ENCODE data around the gene RXFP1. TPM values are rescaled to one million over a fixed set of nuclear protein-coding genes. Genes with fewer than 3 reads are reported as not detected.

RXFP1 gene
- total RNA-seq, 2 donors from 2014 or later, result 0.24 to 0.37 TPM

- no peaks in the 10 kb centered on the region for H3K27me3 ChIP-seq
- H3K4me3 ChIP-seq, result no peak overlapping the region
- H3K9ac ChIP-seq (ENCODE audit: low read depth in 2 of 2, low read length in 2 of 2), result no peak overlapping the region
- no peak for DNase-seq
- no peak overlapping the region for H3K27ac ChIP-seq
- no peaks in the 10 kb centered on the region for H3K4me1 ChIP-seq
- TF ChIP-seq, protein P1, sequence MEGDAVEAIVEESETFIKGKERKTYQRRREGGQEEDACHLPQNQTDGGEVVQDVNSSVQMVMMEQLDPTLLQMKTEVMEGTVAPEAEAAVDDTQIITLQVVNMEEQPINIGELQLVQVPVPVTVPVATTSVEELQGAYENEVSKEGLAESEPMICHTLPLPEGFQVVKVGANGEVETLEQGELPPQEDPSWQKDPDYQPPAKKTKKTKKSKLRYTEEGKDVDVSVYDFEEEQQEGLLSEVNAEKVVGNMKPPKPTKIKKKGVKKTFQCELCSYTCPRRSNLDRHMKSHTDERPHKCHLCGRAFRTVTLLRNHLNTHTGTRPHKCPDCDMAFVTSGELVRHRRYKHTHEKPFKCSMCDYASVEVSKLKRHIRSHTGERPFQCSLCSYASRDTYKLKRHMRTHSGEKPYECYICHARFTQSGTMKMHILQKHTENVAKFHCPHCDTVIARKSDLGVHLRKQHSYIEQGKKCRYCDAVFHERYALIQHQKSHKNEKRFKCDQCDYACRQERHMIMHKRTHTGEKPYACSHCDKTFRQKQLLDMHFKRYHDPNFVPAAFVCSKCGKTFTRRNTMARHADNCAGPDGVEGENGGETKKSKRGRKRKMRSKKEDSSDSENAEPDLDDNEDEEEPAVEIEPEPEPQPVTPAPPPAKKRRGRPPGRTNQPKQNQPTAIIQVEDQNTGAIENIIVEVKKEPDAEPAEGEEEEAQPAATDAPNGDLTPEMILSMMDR (IDR thresholded peaks at IDR 0.05), result no peak
- intact Hi-C loops (cut with DNase I), result no loop called here
- no peaks in the 10 kb centered on the region for H3K36me3 ChIP-seq
- no peaks in the 10 kb centered on the region for H3K9me3 ChIP-seq
These were observed 5.8 kb downstream of the RXFP1 start for GRCh38 chr4:158527516-158527915.

- no peak for DNase-seq
- Histone ChIP-seq H3K27ac (no peak overlapping the region), H3K36me3 (no peaks in the 10 kb centered on the region), H3K27me3 (no peaks in the 10 kb centered on the region), H3K9me3 (no peaks in the 10 kb centered on the region), H3K4me3 (no peak overlapping the region), H3K9ac (ENCODE audit: low read depth in 2 of 2, low read length in 2 of 2) (no peak overlapping the region), H3K4me1 (no peaks in the 10 kb centered on the region)
- TF ChIP-seq, protein P1 (IDR thresholded peaks at IDR 0.05), result no peak
- intact Hi-C loops (cut with DNase I), result no loop called here
These were observed 7.8 kb downstream of the RXFP1 start for GRCh38 chr4:158529505-158529904.

- H3K27me3 ChIP-seq, result no peaks in the 10 kb centered on the region
- DNase-seq, result no peak
- H3K36me3 ChIP-seq, result no peaks in the 10 kb centered on the region
- no peak overlapping the region for H3K9ac ChIP-seq (ENCODE audit: low read depth in 2 of 2, low read length in 2 of 2)
- intact Hi-C loops (cut with DNase I), result no loop called here
- no peak overlapping the region for H3K4me3 ChIP-seq
- H3K4me1 ChIP-seq, result no peaks in the 10 kb centered on the region
- H3K27ac ChIP-seq, result no peak overlapping the region
- H3K9me3 ChIP-seq, result no peaks in the 10 kb centered on the region
- TF ChIP-seq, protein P1 (IDR thresholded peaks at IDR 0.05), result no peak
These were observed 8.7 kb downstream of the RXFP1 start for GRCh38 chr4:158530381-158530780.

DNA sequence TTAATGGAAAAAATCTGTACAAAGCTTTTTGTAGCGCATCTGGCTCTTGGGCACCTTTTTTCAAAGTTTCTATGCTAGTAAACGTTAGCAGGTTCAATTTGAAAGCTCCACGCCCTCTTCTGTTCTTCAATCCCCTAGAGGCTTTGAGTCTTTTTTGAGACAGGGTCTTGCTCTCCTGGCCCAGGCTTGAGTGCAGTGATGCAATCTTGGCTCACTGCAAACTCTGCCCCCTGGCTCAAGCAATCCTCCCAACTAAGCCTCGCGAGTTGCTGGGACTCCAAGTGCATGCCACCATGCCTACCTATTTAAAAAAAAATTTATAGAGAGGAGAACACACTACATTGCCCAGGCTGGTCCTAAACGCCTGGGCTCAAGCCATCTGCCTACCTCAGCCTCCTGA is 9.2 kb downstream of the RXFP1 start:
- Histone ChIP-seq H3K9ac (ENCODE audit: low read depth in 2 of 2, low read length in 2 of 2) (no peak overlapping the region), H3K4me1 (no peaks in the 10 kb centered on the region), H3K4me3 (no peak overlapping the region), H3K27me3 (no peaks in the 10 kb centered on the region), H3K36me3 (no peaks in the 10 kb centered on the region), H3K9me3 (no peaks in the 10 kb centered on the region), H3K27ac (no peak overlapping the region)
- DNase-seq, result no peak
- intact Hi-C loops (cut with DNase I), result no loop called here
- TF ChIP-seq, protein P1 (IDR thresholded peaks at IDR 0.05), result no peak

- Histone ChIP-seq H3K36me3 (no peaks in the 10 kb centered on the region), H3K9ac (ENCODE audit: low read depth in 2 of 2, low read length in 2 of 2) (no peak overlapping the region), H3K4me3 (no peak overlapping the region), H3K9me3 (no peaks in the 10 kb centered on the region), H3K27me3 (no peaks in the 10 kb centered on the region), H3K27ac (no peak overlapping the region), H3K4me1 (no peaks in the 10 kb centered on the region)
- no peak for DNase-seq
- TF ChIP-seq, protein P1 (IDR thresholded peaks at IDR 0.05), result no peak
- intact Hi-C loops (cut with DNase I), result no loop called here
These were observed 11.0 kb downstream of the RXFP1 start for GRCh38 chr4:158532556-158533231.

Data from colonic mucosa (tissue), 4 donors.